ENCODE results near the gene STRN4. TPM values are rescaled to one million over a fixed set of nuclear protein-coding genes. Genes with fewer than 3 reads are reported as not detected.

The STRN4 gene
- total and polyA plus RNA-seq, 9 of the 15 experiments (the other 6 are each of a cell fraction or from before 2014, with no cell fraction given): 0.62 to 83.7 (median 36.9) TPM

DNA sequence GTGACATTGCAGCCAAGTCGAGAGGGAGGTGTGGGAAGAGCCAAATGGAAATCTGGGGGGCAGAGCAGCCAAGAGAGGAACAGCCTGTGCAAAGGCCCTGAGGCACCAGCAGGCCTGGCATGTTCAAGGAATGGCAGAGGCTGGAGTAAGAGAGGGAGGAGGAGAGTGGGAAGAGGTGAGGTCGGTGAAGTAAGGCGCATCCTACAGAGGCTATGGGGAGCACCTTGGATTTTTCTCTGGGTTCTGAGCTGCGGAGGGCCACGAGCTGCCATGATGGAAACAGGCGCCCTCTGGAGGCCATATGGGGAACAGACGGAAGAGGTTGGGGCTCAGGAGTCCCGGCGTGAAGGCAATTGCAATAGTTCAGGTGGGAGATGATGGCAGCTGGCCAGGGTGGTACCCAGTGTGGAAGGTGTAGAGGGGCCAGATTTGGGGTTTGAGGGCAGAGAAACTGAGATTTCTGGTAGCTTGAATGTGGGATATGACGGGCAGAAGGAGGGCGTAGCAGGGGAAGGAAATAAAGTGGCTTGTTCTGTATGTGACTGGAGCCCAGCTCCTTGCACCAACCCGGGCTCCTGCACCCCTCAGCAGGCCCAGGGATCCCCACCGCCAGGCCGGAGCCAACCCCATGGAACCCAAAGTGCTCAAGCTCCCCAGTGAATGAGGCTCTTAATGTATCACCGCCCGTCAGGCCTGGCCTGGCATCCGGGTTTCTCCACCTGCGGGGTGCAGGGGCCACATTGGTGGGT is 20.5 kb upstream of the STRN4 start (continued):
- TF ChIP-seq PCBP1 (IDR thresholded peaks at IDR 0.05; ENCODE audit: low read depth, low read length, poor library complexity, severe bottlenecking): no peak

- Histone ChIP-seq H4K20me1 (replicated peaks; ENCODE audit: control insufficient read depth, insufficient read depth, low read length) (no peaks in the 10 kb centered on the region), H2AFZ (ENCODE audit: low read depth, low read length) (no peak overlapping the region), H3K4me1 (replicated peaks in 1 of 2; ENCODE audit: control insufficient read depth in 2 of 2, insufficient read depth in 2 of 2, low read length in 2 of 2) (peaks cover under 1 to 7% of the 10 kb centered on the region in 2 experiments; a peak in 4 of 5 replicates), H3K27me3 (ENCODE audit: control insufficient read depth in 2 of 2, insufficient read depth in 2 of 2, low read length in 2 of 2) (no peaks in the 10 kb centered on the region), H3K4me2 (ENCODE audit: insufficient read depth, low read length) (no peak overlapping the region), H3K4me3 (no peak overlapping the region), H3K9me1 (ENCODE audit: control insufficient read depth, insufficient read depth, low read length) (no peaks in the 10 kb centered on the region), H3K9me3 (replicated peaks; ENCODE audit: control insufficient read depth, insufficient read depth, low read depth, low read length) (no peaks in the 10 kb centered on the region), H3K36me3 (ENCODE audit: control insufficient read depth, insufficient read depth, low read length) (no peaks in the 10 kb centered on the region), H3K27ac (ENCODE audit: extremely low read depth, low read depth, low read length) (no peak overlapping the region), H3K79me2 (ENCODE audit: control insufficient read depth, insufficient read depth, low read length) (no peaks in the 10 kb centered on the region), H3K9ac (ENCODE audit: insufficient read depth in 1 of 2, low read depth in 2 of 2, low read length in 2 of 2) (peak overlapping the region in 1 of 2 experiments; percentile 20; a peak in 1 of 4 replicates)
- TF ChIP-seq ZNF175 (CRISPR knock-in tag; IDR thresholded peaks at IDR 0.05; ENCODE audit: low read depth): no peak
- TF ChIP-seq CEBPB (tag; IDR thresholded peaks at IDR 0.05): peak; percentile 34; the same call in 1 of the 2 replicates
- no peak for TF ChIP-seq ARNT (IDR thresholded peaks at IDR 0.05)
- no peak for TF ChIP-seq ZNF174 (CRISPR knock-in tag; IDR thresholded peaks at IDR 0.05)
- TF ChIP-seq ZNF644 (tag; IDR thresholded peaks at IDR 0.05; ENCODE audit: low read depth): no peak
- TF ChIP-seq ZNF23 (CRISPR knock-in tag; IDR thresholded peaks at IDR 0.05): no peak
- TF ChIP-seq JUNB (CRISPR knock-in tag; conservative IDR thresholded peaks at IDR 0.05): no peak
- no peak for TF ChIP-seq SIN3A (IDR thresholded peaks at IDR 0.05; ENCODE audit: borderline replicate concordance in 2 of 2, control insufficient read depth in 1 of 2, low read depth in 2 of 2, low read length in 2 of 2)
- in situ Hi-C loops (cut with MboI): loop anchor here (5.0 kb wide), 1 partner anchor 77 kb away; no protein-coding TSS in a partner anchor
- ATAC-seq: no peak
- peak in 1 of 4 experiments; percentile 4 for DNase-seq (ENCODE audit: extremely low read depth in 1 of 4, low spot score in 3 of 4)
- FAIRE-seq: no peak
- 67% methylated on average over 10 of the region's 11 CpGs for WGBS (ENCODE audit: insufficient coverage, low coverage, missing lambda C conversion rate)
- no TSS peak for BruUV-seq (replicated peaks)
- ChIA-PET CTCF (ENCODE audit: low intra/inter-chr PET ratio) (interaction anchor here (0.6 kb wide), 1 partner anchor 72 kb away, joined by 4 read pairs; no protein-coding TSS in a partner anchor), POLR2A (interaction anchor here (0.8 to 2.8 kb wide), 5 partner anchors 9 to 256 kb away, joined by 3 to 11 read pairs (median 5); no protein-coding TSS in a partner anchor)
- intact Hi-C loops (cut with micrococcal nuclease): no loop called here
Observed at GRCh38 chr19:46764817-46765291, 18.6 kb upstream of the STRN4 start.
